T-helper 2 cell (primary cell): Measurements from ENCODE around the gene HERPUD1.
"Not testable (repeated sequence)": the region's sequence is repeated elsewhere in the genome, so short reads cannot be mapped to it uniquely, and the experiment has no call there.

Source experiments
- DNase-seq, 5 experiments: peaks; one replicate each; pipeline versions ENCODE4 v3.0.0 to v3.0.0-alpha.2; 2012 to 2022

The HERPUD1 gene

DNA sequence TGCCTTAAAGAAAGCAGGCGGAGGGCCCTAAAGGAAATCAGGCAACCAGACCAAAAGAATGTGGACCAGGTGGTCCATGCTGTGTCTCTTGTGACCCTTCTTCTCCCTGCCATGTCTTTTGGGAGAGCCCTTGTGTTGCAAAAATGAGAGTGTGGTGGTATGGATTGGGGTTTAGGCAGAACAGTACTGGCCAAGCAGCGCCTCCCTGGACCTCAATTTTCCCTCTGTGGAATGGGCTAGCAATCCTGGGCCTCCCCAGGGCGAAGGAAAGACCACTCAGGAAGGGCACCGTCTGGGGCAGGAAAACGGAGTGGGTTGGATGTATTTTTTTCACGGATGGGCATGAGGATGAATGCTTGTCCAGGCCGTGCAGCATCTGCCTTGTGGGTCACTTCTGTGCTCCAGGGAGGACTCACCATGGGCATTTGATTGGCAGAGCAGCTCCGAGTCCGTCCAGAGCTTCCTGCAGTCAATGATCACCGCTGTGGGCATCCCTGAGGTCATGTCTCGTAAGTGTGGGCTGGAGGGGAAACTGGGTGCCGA, 49.9 kb downstream of the HERPUD1 start:
- DNase-seq, result no peak

DNA sequence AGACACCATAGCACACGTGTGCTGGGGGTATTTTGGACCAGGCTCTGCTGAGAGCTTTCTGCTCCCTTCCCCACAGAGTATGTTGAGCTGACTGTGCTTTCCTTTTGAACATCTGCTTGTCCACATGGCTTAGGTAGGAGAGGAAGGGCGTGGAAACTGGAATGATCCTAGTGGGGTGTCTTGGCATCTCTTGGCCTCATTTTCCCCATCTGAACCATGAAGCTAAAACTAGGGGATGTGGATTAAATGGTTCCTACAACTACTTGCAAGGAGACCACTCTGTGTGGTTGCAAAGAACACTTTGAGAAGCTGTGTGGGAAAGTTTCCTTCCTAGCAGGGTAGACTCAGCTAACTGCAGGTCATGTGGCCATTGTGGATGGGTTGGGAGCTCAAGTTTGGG, 50.8 kb downstream of the HERPUD1 start:
- DNase-seq, result no peak

DNA sequence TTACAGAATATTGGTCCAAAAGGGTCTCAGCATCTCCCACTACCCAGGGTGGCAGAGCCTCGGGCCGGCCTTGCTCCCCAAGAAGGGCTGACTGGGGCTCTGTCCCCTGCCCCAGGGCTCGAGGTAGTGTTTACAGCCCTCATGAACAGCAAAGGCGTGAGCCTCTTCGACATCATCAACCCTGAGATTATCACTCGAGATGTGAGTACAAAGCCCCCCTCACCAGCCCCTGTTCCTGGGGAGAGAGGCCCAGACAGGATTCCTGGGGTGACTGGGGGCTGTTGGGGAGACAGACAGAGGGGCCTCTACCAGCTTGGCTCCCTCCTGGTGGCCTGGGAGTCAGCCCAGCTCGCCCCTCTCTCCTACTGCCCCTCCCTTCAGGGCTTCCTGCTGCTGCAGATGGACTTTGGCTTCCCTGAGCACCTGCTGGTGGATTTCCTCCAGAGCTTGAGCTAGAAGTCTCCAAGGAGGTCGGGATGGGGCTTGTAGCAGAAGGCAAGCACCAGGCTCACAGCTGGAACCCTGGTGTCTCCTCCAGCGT, 51.3 kb downstream of the HERPUD1 start:
- no peak for DNase-seq

DNA sequence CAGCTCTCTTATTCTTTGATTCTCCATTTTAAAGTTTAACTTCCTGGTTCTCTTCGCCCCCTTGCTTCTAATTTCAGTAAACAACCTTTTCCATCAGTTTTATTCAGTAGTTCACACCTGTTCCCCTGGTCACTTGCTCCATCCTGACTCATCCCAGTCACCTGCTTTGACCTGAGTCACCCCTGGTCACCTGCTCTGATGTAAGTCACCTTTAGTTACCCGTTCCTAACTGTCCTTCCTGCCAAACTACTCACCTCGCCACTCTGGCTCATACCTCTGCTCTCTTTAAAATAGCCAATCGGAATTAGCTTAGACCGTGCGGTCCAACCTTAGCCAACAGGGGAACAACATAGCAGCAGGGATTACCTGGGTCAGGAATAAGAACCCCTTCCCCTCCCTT, 52.7 kb downstream of the HERPUD1 start:
- no peak for DNase-seq

DNA sequence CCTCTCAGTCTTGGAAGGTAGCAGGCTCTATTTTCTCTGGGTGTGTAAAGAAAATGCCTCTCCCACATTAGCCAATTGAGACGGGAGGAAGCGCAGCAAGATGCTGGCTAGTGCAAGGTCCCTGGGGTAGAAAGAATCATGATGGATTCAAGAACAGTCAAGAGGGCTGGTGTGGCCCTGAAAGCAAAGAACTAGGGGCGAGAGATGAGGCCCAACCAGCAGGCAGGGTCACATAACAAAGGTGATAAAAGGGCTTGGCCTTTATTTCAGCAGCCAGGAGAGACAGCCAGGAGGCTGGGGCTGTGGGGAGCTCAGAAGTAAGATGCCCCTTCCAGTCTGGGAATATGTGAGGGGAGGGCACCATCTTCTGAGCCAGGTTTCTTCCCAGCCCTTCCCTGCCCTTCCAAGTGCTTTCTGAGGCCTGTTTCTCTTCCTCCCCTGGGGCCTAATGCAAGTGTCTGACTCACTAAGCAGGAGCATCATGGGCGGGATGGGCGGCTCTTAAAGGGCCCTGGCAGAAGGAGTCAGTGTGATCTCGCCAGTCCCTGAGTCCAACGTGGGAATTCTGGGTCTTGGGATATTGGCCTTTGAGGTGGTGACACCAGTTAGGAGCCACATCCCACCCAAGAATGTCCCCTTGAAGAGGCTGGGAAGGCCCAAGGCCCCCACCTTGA, 53.5 kb downstream of the HERPUD1 start:
- DNase-seq, result no peak

DNA sequence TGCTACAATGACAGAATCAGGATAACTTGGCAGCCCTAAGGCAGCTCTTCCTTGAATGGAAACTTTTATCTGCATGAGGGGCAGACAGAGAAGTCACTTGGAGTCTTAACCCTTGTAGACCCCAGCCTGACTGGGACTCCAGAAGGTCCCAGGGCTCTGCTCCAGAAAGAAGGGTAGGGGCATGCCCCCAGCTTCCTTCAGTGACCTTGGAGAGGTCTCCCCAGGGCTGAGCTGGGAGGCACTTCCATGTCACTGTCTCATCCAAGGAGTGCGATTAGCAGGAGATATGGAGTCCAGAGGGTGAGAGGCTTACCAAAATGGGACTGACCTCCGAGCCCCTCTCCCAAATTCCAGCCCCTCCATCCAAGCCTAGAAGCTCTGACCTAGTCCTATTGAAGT, 54.0 kb downstream of the HERPUD1 start:
- DNase-seq, result no peak

DNA sequence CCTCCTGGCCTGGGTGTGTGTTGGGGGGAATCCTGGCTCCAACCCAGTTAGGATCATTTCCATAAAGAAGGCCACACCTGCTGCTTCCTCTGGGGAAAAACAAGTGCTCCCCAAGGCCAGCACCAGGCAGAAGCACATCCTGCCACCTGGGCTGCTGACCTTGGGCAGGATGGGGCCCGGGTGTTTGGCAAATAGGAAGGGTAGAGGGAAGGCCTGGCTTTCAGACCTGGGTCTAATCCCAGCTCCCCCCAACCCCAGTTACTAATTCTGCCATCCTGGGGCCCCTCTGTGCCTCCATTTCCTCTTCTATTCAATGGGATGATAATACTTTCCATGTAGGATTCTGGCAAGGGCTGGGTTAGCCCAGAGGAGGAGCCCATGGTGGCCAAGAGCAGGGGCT, 54.4 kb downstream of the HERPUD1 start:
- DNase-seq, result no peak

DNA sequence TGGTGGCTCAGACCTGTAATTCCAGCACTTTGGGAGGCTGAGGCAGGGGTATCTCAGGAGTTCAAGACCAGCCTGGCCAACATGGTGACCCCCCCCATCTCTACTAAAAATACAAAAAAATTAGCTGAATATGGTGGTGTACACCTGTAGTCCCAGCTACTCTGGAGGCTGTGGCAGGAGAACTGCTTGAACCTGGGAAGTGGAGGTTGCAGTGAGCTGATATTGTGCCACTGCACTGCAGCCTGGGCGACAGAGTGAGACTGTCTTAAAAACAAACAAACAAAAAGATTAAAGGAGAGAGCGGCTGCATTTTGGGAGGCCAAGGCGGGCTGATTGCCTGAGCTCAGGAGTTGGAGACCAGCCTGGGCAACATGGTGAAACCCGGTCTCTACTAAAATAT, 55.0 kb downstream of the HERPUD1 start:
- not testable (repeated sequence) for DNase-seq

DNA sequence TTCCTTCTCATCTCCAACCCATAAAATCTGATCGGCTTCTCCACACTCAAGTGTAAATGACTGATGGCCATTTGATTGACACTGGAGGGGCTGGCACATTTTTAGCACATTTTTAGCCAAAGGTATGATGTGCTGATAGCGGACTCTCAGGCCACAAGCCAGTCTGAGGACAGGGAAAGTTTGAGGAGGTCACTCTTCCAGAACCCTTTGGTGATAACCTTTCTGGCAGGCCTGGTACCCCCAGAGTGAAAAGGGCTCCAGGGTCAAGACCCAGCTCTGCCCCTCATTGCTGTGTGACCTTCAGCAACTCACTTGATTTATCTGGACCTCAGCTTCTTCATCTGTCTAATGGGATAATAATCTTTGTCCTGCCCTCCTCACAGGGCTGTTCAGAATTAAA, 55.8 kb downstream of the HERPUD1 start:
- no peak for DNase-seq

DNA sequence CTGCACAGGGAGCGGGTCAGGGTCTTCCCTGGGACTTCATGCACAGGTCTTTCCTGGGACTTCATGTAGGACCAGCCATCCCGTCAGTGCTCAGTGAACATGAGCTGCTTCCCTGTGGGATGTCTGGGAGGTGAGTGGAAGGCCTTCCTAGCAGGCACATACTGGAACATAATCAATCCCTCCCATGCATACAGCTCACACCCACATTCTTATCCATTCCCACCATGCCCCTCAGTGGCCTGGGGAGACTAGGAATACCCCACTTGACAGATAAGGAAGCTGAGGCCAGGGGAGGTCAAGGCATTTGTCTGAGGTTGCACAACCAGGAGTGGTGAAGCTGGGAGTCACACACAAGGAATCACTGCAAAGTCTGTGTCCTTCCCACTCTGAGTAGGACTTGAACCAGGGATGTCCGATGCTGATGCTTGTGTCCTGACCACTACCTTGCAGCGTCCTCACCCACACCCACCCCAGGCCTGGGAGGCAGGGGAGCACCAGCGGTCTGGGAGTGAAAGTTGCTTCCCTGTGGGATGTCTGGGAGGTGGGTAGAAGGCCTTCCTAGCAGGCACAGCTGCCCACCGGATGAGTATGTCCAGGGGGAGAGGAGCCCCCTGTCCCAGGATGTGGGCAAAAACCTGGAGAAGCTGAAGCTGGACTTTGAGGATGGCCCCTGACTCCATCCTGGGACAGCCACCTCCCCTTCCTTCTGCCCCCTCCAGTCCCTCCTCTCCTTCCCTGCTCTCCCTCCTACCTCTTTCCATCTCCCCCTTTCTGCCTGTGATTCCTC, 56.4 kb downstream of the HERPUD1 start:
- DNase-seq, result no peak

DNA sequence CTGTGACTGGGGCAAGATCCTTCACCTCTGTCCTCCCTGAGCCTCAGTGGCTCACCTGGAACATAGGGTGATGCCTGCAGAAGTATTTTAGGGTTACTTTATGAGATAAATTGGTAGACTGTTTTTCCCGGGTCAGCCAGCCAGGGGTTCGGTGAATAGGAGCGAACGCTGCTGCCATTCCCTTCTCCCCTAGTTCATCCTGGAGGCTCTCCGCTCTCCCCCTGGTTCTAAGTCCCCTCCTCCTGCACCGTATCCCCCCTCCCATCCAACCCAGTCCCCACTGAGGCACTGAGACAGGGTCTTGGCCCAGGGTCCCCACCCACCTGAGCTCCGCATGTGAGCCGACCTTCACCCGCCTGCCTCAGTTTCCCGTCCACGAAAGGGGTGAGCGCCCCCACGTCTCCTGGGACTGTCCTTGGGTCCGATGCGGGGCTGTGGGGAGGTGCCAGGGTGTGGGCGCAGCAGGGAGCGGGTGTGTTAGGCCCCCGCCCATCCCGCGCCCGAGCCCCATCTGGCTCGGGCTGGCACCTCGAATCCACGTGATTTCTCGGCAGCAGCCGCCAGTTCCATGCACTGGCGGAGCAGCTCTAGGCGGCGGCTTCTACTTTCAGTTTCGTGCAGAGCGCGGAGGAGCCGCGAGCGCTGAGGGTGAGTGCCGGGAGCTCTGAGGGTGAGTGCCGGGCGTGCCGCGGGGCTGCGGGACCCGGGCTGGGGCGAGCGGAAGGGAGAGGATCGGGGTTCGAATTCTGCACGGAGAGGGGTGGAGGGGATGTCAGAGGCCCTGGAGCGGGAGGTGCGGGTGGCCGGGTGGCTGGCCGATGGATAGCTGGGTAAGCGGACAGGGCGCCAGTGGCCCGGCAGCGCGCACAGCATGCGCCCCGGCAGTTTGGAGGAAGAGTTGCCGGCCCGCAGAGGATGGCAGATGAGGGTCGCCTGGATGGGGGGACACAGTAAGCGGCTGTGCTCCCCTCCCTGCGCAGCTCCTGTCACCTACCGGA, 57.3 kb downstream of the HERPUD1 start, which contains the start of gene NLRC5:
Gene NLRC5, plus strand, starts transcription at position 610 of the 998 bp plus-strand sequence. CDS start 31,156 bp downstream, outside the sequence.
- peak; percentile 76 to 97 (median 86) for DNase-seq

DNA sequence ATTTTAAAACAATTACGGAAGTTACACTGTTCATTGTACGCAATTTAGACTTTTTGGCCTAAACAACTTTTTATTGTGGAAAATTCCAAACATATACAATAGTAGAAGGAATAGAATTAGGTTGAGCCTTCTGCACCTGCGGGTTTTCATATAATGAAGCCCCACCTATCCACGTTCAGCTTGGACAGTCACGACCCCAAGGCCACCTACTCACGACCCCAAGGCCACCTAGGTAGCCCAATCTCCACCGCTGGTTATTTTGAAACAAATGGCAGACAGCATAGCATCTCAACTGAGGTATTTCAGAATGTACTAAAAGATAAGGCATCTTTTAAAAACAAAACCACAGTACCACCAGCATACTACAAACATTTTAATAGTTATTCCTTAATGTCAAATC, 58.0 kb downstream of the HERPUD1 start:
- peak in 1 of 5 experiments; percentile 43 for DNase-seq

DNA sequence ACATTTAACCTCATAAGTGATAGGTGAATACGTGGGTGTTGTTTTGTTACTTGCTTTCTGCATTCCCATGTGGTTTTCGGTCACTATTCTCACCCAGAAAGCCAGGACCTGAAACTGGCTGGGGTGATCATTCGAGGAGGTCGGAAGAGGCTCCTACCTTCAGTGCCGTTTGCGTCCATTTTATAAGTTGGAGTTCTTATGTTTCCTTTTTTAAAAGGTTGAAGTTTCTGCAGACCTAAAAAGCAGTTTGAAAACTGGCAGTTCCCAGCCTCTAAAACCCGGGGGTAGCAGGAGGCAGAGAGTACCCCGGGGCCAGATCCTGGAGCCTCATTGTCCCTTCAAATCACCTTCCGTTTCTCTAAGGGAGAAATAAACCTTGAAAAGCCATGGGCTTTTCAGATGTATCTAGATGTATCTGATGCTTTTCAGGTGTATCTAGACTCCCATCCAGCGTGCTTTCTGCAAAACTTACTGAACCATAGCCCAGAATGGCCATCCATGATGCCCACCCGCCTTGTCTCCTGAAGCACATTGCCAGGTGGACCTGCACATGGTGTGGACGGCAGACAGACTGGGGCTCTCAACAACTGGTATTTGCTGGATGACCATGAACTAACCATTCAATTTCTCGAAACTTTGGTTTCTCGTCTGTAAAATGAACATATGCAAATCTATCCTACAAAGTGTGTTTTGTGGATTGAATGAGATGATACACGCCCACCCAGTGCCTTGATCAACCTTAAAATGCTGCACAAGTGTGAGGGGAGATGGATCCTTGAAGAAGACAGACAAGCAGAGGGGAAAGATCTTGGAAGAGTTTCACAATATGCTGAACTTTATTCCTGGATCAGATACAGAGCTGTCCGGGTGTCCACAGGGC, 58.7 kb downstream of the HERPUD1 start:
- peak in 1 of 5 experiments; percentile 67 for DNase-seq

DNA sequence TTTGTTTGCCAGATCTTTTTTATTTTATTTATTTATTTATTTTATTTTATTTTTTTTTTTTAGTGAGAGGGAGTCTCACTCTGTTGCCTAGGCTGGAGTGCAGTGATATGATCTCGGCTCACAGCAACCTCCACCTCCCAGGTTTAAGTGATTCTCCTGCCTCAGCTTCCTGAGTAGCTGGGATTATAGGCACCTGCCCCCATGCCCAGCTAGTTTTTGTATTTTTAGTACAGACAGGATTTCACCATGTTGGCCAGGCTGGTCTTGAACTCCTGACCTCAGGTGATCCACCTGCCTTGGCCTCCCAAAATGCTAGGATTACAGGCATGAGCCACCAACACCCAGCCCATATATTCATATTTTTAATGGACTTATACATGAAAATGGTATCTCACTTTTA, 60.5 kb downstream of the HERPUD1 start:
- DNase-seq, result not testable (repeated sequence)

DNA sequence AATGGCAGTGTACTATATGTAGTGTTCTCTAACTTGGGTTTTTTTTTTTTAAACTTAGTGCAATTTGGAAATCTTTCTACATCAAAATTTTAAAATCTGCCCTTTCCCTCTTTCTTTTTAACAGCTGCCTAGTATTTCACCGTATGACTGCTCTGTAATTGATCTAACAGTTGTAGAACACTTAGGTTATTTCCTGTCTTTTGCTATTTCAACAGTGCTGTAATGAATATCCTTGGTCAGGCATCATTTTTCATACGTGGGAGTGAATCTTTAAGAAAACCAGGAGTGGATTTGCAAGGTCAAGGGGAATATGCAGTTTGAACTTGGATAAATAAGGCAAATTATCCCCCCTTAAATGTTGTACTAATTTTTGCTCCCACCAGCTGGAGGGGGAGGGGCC, 61.3 kb downstream of the HERPUD1 start:
- peak in 1 of 5 experiments; percentile 37 for DNase-seq

DNA sequence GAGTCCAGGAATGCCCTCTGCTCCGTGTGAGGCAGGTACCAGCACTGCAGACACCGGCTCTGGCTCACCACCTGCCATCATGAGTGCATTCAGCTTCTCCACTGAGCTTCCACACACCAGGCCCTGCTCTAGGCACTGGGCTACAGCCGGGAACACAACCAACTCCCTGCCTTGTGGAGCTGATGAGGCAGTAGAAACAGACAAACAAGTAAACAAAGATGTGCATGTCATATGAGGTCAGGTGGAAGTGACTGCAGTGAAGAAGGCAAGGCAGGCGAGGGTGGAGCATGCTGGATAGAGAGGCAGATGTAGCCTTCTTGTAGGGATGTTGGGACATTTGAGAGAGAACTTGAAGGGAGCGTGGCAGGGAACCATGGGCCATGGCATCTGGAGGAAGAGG, 62.4 kb downstream of the HERPUD1 start:
- DNase-seq, result peak in 1 of 5 experiments; percentile 57
